WTC11 (cell line): ENCODE measurements around the gene MPND. TPM values are rescaled to one million over a fixed set of nuclear protein-coding genes. Genes with fewer than 3 reads are reported as not detected.

Experiments
- ATAC-seq: fragments of 200-7000 bp; cut with Tn5 transposase; 2 replicates; pipeline ENCODE4 v1.10.0; 2021; ENCODE audit warnings: mild to moderate bottlenecking, moderate library complexity
- CTCF ChIA-PET: fragments of 300-600 bp; sonication (Branson Sonifier 250); formaldehyde crosslinking; loops from one replicate; lab custom pipeline; 2021; ENCODE audit warnings: antibody characterized with exemption; lab: Charles Lee
- POLR2A ChIA-PET: fragments of 350-600 bp; sonication (Branson Sonifier 250); formaldehyde crosslinking; loops from one replicate; lab custom pipeline; 2021; ENCODE audit warnings: antibody characterized with exemption; lab: Charles Lee
- DNase-seq: peaks from one replicate; pipeline ENCODE4 v3.0.0; 2021; ENCODE audit warnings: low spot score
- H3K27ac Mint-ChIP-seq: 2 replicates; pipeline ENCODE4 v1.8.0; 2021; ENCODE audit warnings: mixed read lengths
- H3K27me3 Mint-ChIP-seq: 2 replicates; pipeline ENCODE4 v1.8.0; 2021; ENCODE audit warnings: low read depth, mild to moderate bottlenecking, moderate library complexity, mixed read lengths
- H3K36me3 Mint-ChIP-seq: 2 replicates; pipeline ENCODE4 v1.8.0; 2021; ENCODE audit warnings: mixed read lengths
- H3K4me1 Mint-ChIP-seq: 2 replicates; pipeline ENCODE4 v1.8.0; 2022; ENCODE audit warnings: mixed read lengths
- H3K4me3 Mint-ChIP-seq: 2 replicates; pipeline ENCODE4 v1.8.0; 2021; ENCODE audit warnings: mild to moderate bottlenecking, moderate library complexity, mixed read lengths
- H3K9me3 Mint-ChIP-seq: 2 replicates; pipeline ENCODE4 v1.8.0; 2021; ENCODE audit warnings: mixed read lengths
- ATF6 ChIP-seq: sonication (generic); formaldehyde crosslinking; IDR thresholded peaks from 2 replicates; pipeline ENCODE4 v1.8.1; 2023; ENCODE audit warnings: mild to moderate bottlenecking, missing genetic modification reagents
- CREB1 ChIP-seq: sonication (generic); formaldehyde crosslinking; IDR thresholded peaks from 2 replicates; pipeline ENCODE4 v1.8.0; 2023; ENCODE audit warnings: mild to moderate bottlenecking, missing genetic modification reagents
- CREM ChIP-seq: sonication (generic); formaldehyde crosslinking; IDR thresholded peaks from 2 replicates; pipeline ENCODE4 v1.8.1; 2022; ENCODE audit warnings: mild to moderate bottlenecking, missing genetic modification reagents, moderate library complexity
- E2F4 ChIP-seq: sonication (generic); formaldehyde crosslinking; IDR thresholded peaks from 2 replicates; pipeline ENCODE4 v1.8.1; 2022; ENCODE audit warnings: low read depth, mild to moderate bottlenecking, moderate library complexity, missing genetic modification reagents, borderline replicate concordance
- FOXJ3 ChIP-seq: sonication (generic); formaldehyde crosslinking; IDR thresholded peaks from 2 replicates; pipeline ENCODE4 v1.9.0; 2021; ENCODE audit warnings: missing genetic modification reagents, mild to moderate bottlenecking, borderline replicate concordance
- IRF1 ChIP-seq: sonication (generic); formaldehyde crosslinking; IDR thresholded peaks from 2 replicates; pipeline ENCODE4 v1.8.0; 2023; ENCODE audit warnings: missing genetic modification reagents
- IRF2 ChIP-seq: sonication (generic); formaldehyde crosslinking; IDR thresholded peaks from 2 replicates; pipeline ENCODE4 v1.8.0; 2022; ENCODE audit warnings: low read depth, missing genetic modification reagents, borderline replicate concordance
- MXD4 ChIP-seq: fragments of 250-450 bp; sonication (Bioruptor Pico); IDR thresholded peaks from 2 replicates; pipeline ENCODE4 v1.8.0; 2021; ENCODE audit warnings: mild to moderate bottlenecking, moderate library complexity, borderline replicate concordance
- NFE2L1 ChIP-seq: sonication (generic); formaldehyde crosslinking; IDR thresholded peaks from 2 replicates; pipeline ENCODE4 v1.8.1; 2023; ENCODE audit warnings: missing genetic modification reagents
- NR3C1 ChIP-seq: sonication (generic); formaldehyde crosslinking; conservative IDR thresholded peaks from 2 replicates; pipeline ENCODE4 v1.8.1; 2023; ENCODE audit warnings: low read depth, mild to moderate bottlenecking, missing genetic modification reagents
- STAT6 ChIP-seq: sonication (generic); formaldehyde crosslinking; conservative IDR thresholded peaks from 2 replicates; pipeline ENCODE4 v1.8.1; 2023; ENCODE audit warnings: mild to moderate bottlenecking, low read depth, missing genetic modification reagents, moderate library complexity
- ZBTB43 ChIP-seq: sonication (generic); formaldehyde crosslinking; IDR thresholded peaks from 2 replicates; pipeline ENCODE4 v1.8.1; 2023; ENCODE audit warnings: mild to moderate bottlenecking, missing genetic modification reagents
- ZMAT4 ChIP-seq: fragments of 250-450 bp; sonication (Bioruptor Pico); IDR thresholded peaks from 2 replicates; pipeline ENCODE4 v1.9.0; 2021; ENCODE audit warnings: mild to moderate bottlenecking
- ZNF121 ChIP-seq: sonication (generic); formaldehyde crosslinking; IDR thresholded peaks from 2 replicates; pipeline ENCODE4 v1.8.0; 2023; ENCODE audit warnings: missing genetic modification reagents
- ZNF396 ChIP-seq: fragments of 250-450 bp; sonication (Bioruptor Pico); IDR thresholded peaks from 2 replicates; pipeline ENCODE4 v1.8.0; 2021; ENCODE audit warnings: mild to moderate bottlenecking, moderate library complexity, borderline replicate concordance
- total RNA-seq: library from RNA; stranded (reverse); gene quantifications from 3 replicates; pipeline ENCODE4 v1.2.3, GENCODE V29; 2021
- TF ChIP-seq, protein P1 (sequence below): sonication (generic); formaldehyde crosslinking; IDR thresholded peaks from 2 replicates; pipeline ENCODE4 v1.8.1; 2023; ENCODE audit warnings: mild to moderate bottlenecking, missing genetic modification reagents, moderate library complexity
- TF ChIP-seq, protein P2 (sequence below): fragments of 250-450 bp; sonication (Bioruptor Pico); IDR thresholded peaks from 2 replicates; pipeline ENCODE4 v1.9.0; 2021; ENCODE audit warnings: moderate library complexity, mild to moderate bottlenecking, inconsistent platforms, borderline replicate concordance

The MPND gene
- total RNA-seq, 1 experiment from 2014 or later = 28.3 TPM

DNA sequence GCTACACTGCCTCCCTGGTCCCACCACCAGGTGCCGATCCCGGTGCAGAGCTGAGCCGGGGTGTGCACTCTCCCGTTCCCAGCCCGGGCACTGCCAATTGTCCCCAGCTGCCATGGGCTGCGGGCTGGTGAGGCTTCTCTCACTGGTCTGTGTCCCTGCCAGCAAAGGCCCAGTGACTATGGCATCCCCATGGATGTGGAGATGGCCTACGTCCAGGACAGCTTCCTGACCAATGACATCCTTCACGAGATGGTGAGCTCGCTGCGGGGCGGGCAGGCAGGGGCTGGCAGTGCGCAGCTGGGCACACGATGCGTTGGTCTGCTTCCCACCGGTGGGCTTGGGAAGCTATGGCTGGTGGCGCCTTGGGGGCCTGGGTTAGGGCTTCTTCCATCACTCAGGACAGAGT is 14.6 kb downstream of the MPND start:
- DNase-seq = no peak
- Mint-ChIP-seq H3K4me3 (no peak overlapping the region), H3K4me1 (peaks cover 7% of the 10 kb centered on the region), H3K9me3 (no peaks in the 10 kb centered on the region), H3K27ac (no peak overlapping the region; the same call in 1 of the 2 replicates), H3K36me3 (no peaks in the 10 kb centered on the region; the same call in 1 of the 2 replicates), H3K27me3 (no peaks in the 10 kb centered on the region)
- POLR2A ChIA-PET = interaction anchor here (0.6 kb wide), 1 partner anchor 11 kb away, joined by 4 read pairs; no protein-coding TSS in a partner anchor
- CTCF ChIA-PET = interaction anchor here (1.1 to 8.3 kb wide), 3 partner anchors 43 to 90 kb away, joined by 3 to 70 read pairs (median 3); no protein-coding TSS in a partner anchor
- ATAC-seq = no peak
- TF ChIP-seq FOXJ3 (CRISPR knock-in tag) (no peak), ATF6 (no peak), STAT6 (CRISPR knock-in tag) (no peak), ZBTB43 (no peak), MXD4 (CRISPR knock-in tag) (no peak), IRF2 (CRISPR knock-in tag) (no peak), CREB1 (CRISPR knock-in tag) (no peak), NR3C1 (CRISPR knock-in tag) (no peak), IRF1 (CRISPR knock-in tag) (no peak), CREM (CRISPR knock-in tag) (no peak)

- POLR2A ChIA-PET = no interaction called here
- Mint-ChIP-seq H3K9me3 (no peaks in the 10 kb centered on the region), H3K4me3 (no peak overlapping the region), H3K36me3 (peaks cover 3% of the 10 kb centered on the region; the same call in 1 of the 2 replicates), H3K4me1 (peaks cover 7% of the 10 kb centered on the region), H3K27ac (no peak overlapping the region), H3K27me3 (no peaks in the 10 kb centered on the region)
- CTCF ChIA-PET = interaction anchor here (0.5 to 8.3 kb wide), 4 partner anchors 11 to 91 kb away, joined by 3 to 70 read pairs (median 3); no protein-coding TSS in a partner anchor
- ATAC-seq (no peak), DNase-seq (no peak)
- TF ChIP-seq, protein P1, sequence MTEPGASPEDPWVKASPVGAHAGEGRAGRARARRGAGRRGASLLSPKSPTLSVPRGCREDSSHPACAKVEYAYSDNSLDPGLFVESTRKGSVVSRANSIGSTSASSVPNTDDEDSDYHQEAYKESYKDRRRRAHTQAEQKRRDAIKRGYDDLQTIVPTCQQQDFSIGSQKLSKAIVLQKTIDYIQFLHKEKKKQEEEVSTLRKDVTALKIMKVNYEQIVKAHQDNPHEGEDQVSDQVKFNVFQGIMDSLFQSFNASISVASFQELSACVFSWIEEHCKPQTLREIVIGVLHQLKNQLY (CRISPR knock-in tag) = no peak
- 0 out of 2 replicates have a peak, but pooled peaks have one; percentile 3 for TF ChIP-seq ZNF121
Measured at GRCh38 chr19:4358709-4359626, 15.6 kb downstream of the MPND start.

- ChIA-PET POLR2A (no interaction called here), CTCF (interaction anchor here (0.7 to 8.3 kb wide), 3 partner anchors 10 to 92 kb away, joined by 3 to 70 read pairs (median 3); partner anchors contain the start of gene SH3GL1)
- H3K4me1 Mint-ChIP-seq = peaks cover 7% of the 10 kb centered on the region
- no peak for DNase-seq
- H3K4me3 Mint-ChIP-seq = no peak overlapping the region
- H3K27ac Mint-ChIP-seq = no peak overlapping the region
- H3K27me3 Mint-ChIP-seq = no peaks in the 10 kb centered on the region
- peaks cover 3% of the 10 kb centered on the region; the same call in 1 of the 2 replicates for H3K36me3 Mint-ChIP-seq
- no peak for ATAC-seq
- no peaks in the 10 kb centered on the region for H3K9me3 Mint-ChIP-seq
- no peak for TF ChIP-seq E2F4 (CRISPR knock-in tag)
- TF ChIP-seq, protein P2, sequence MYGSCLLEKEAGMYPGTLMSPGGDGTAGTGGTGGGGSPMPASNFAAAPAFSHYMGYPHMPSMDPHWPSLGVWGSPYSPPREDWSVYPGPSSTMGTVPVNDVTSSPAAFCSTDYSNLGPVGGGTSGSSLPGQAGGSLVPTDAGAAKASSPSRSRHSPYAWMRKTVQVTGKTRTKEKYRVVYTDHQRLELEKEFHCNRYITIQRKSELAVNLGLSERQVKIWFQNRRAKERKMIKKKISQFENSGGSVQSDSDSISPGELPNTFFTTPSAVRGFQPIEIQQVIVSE = no peak
- TF ChIP-seq ZMAT4 (CRISPR knock-in tag) = no peak
- TF ChIP-seq ZNF396 (CRISPR knock-in tag) = no peak
- TF ChIP-seq NFE2L1 (CRISPR knock-in tag) = no peak
Measured at GRCh38 chr19:4359627-4360000, 16.3 kb downstream of the MPND start.
